Skin of body (tissue), 2 donors: Measurements from ENCODE around the gene GSTA4. TPM values are rescaled to one million over a fixed set of nuclear protein-coding genes. Genes with fewer than 3 reads are reported as not detected.
"Not testable (repeated sequence)": the region's sequence is repeated elsewhere in the genome, so short reads cannot be mapped to it uniquely, and the experiment has no call there.

Experiments
- DNase-seq: peaks from one replicate; lab custom pipeline; 2025; lab: John Stamatoyannopoulos, UW
- total RNA-seq: library from RNA; depleted of rRNA; stranded (reverse); fragments of >200 nt; gene quantifications from one replicate; pipeline ENCODE4 v1.2.3, GENCODE V29; 2014

Gene GSTA4
- total RNA-seq, 1 donor from 2014 or later, result 47.8 TPM

GRCh38 chr6:53014063-53014462, 19.0 kb upstream of the GSTA4 start:
- DNase-seq, result peak; percentile 86

GRCh38 chr6:53011979-53012378, 16.9 kb upstream of the GSTA4 start:
- no peak for DNase-seq

DNA sequence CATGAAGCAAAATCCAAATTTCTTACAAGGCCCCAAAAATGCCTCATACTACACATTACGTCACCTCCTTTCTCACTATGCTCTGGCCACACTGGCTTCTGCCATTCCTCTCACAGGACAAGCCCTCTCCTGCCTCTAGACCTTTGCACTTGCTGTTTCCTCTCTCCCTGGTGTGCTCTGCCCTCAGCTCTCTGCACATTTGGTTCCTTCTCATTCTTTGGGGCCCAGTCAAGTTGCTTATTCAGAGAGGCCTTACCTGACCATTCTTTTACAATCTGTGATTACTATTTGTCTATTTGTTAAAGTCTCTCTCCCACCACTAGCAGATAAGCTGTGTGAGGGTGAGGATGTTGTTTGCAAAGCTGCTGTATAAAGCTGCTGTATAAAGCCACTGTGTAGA, 15.4 kb upstream of the GSTA4 start:
- no peak for DNase-seq

GRCh38 chr6:53009511-53009910, 14.4 kb upstream of the GSTA4 start:
- no peak for DNase-seq

GRCh38 chr6:53009056-53009455, 14.0 kb upstream of the GSTA4 start:
- no peak for DNase-seq

DNA sequence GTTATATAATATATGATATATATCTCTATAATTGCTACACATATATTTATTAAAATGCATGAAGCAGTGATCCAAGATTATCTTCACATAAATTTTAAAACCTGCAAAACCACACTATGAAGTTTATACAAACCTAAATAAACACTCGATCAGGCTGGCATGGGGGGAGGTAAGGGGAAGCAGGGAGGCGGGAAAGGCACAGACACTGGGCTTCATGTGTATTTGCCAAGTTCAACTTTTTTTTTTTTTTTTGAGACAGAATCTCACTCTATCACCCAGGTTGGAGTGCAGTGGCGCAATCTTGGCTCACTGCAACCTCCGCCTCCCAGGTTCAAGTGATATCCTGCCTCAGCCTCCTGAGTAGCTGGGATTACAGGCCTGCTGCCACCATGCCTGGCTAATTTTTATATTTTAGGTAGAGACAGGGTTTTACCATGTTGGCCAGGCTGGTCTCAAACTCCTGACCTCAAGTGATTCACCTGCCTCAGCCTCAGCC, 13.2 kb upstream of the GSTA4 start:
- DNase-seq, result not testable (repeated sequence)

DNA sequence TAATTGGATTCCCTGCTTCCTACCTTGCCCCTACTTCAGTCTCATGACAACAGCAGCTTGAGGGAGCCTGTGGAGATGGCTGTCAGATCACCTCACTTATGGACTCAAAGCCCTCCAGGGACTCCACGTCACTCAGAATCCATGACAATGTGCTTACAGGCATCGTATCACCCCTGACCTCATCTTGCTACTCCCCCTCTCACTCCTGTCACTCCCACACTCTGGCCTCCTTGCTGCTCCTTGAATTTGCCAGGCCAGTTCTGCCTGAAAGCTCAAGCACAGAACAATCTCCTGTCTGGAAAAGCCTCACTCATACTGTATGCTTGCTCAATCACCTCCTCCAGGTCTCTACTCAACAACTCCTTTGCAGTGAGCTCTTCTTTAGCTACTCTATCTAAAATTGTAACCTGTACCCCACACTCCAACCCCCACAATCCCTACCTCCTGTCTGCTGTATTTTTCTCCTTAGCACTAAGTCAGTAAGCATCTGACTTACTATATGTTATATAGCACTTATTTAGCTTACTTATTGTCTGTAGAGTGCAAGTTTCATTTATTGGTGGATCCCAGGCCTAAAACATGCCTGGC, 10.7 kb upstream of the GSTA4 start:
- no peak for DNase-seq

DNA sequence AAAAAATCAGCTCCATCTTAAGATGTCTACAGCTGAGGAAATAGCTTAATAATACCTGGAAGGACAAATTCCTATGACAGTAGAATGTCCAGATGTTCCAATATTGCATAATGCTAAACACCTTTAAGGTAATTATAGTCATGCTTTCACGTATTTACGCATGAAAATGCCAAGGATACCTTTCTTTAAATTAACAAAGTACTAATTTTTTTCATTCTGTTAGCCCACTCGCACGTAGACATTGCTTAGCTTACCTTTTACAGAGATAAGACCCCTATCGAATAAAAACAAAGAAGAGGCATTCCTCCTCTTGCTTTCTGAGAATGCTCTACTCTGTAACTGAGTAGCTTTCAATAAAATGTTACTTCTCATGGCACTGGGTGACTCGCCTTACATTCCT, 4.4 kb upstream of the GSTA4 start:
- DNase-seq, result no peak

DNA sequence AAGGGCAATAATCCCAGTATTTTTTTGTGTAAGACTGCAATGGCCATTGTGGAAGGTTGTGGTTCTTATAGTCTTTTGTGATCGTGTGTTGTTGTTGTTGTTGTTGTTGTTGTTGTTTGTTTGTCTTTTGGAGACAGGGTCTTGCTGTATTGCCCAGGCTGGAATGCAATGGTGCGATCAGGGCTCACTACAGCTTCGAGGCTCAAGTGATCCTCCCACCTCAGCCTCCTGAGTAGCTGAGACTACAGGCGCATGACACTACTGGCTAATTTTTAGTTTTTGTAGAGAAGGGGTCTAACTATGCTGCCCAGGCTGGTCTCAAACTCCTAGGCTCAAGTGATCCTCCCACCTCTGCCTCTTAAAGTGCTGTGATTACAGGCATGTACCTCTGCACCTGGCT, 3.5 kb upstream of the GSTA4 start:
- DNase-seq, result no peak

DNA sequence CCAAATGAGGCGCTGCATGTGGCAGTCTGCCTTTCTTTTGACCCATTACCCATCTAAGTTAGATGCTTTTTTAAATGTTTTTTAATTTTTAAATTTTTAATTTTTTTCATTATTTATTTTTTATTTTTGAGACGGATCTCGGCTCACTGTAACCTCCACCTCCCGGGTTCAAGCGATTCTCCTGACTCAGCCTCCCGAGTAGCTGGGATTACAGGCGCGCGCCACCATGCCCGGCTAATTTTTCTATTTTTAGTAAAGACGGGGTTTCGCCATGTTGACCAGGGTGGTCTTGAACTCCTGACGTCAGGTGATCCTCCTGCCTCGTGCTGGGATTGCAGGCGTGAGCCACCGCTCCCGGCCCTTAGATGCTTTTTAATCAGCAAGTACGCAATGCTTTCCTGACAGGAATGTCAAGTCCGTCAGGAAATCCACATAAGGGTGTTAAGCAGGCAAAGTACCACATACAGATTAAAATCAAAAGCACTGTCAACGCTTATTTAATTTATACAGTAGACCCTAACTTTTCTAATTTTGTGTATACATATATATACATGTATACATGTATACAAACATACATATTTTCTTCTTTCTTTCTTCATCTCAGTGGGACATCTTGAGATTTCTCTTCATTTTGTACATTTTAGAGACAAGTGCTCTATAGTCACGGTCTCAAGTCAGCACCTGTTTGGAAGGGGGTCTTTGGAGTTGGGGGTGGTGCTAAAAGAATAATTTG, 995 bp upstream of the GSTA4 start:
- DNase-seq, result peak; percentile 21

DNA sequence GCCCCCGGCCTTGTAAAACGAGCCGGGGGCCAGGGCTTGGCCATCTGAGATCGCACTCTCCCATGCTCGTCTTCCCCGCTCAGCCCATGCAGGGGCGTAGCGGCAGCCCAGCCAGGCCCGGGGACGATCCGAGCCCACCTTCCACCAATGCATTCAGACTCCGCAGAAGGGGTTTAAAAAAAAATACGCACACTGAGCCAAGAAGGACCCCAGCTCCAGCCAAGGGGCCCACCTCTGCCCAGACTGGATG, 320 bp downstream of the GSTA4 start:
- DNase-seq, result no peak

GRCh38 chr6:52994031-52994838, 849 bp downstream of the GSTA4 start:
- DNase-seq, result peak; percentile 74

DNA sequence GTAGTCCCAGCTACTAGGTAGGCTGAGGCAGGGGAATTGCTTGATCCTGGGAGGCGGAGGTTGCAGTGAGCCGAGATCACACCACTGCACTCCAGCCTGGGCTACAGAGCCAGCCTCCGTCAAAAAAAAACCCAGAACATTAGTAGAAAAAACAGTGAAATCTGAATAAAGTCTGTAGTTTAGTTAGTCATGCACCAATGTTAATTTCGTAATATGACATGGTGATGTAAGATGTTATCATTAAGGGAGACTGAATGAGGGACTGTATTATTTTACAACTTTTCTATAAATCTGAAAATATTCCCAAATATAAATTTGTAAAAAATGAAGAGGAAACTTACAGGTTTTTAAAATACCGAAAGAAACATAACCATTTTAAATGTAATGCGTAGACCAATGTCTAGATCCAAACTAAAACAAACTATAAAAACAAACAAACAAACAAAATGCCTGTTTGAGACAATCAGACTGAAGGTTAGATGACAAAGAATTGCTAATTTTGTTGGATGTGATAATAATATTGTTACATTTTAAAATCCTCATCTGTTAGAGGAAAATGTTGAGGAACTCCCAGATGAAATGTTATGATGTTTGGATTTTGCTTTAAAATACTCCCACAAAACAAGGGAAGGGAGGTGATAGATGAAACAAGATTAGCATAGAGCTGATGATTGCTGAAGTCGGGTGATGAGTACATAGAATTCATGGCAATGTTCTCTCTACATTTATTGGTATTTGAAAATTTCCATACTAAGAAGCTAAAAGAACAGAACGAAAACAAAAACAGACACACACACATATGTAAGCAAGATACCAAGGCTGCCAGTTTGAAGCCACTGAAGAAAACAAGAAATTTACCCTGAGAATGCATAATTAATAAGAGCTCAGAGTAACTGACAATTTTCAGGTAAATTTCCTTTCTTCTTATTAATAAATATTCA, 1.8 kb downstream of the GSTA4 start:
- DNase-seq, result no peak

- DNase-seq, result no peak
Observed at GRCh38 chr6:52990342-52990741, 4.7 kb downstream of the GSTA4 start.

GRCh38 chr6:52985228-52985627, 9.9 kb downstream of the GSTA4 start:
- DNase-seq, result no peak

DNA sequence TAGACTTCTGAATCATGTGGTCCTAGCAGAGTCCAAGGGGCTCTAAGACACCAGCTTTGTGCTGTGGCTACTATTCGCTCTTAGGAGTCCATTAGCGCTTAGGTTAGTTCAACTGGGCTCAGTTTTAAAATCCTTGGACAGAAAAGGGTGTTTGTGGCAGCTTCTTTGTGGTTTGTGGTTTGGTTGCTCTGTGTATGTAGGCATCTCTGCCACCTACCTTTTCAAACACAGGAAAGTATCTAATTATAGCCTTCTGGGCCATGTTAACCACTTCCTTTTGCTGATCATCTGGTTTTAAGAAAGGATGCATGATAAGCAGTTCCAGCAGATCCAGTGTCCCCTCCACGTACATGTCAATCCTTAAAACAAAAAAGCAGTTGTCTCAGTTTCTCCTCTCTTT, 10.8 kb downstream of the GSTA4 start:
- DNase-seq, result no peak

- no peak for DNase-seq
Observed at GRCh38 chr6:52983159-52983848, 11.8 kb downstream of the GSTA4 start.

DNA sequence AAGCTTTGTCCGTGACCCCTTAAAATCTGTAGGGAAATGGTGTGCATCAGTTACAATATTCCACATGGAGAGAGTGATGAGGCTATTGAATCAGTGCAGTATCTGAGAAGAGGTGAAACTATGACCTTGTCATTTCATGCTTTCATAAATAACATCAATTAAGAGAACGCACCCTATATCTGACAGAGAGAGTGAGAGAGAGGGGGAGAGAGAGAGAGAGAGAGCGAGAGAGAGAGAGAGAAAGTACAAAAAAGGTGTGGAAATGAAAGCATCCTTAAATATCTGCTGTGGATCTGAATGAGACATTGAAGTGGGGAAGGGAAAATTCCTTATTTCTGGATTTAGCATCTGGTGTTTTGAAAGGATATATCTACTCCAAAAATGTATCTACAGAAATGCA, 12.4 kb downstream of the GSTA4 start:
- DNase-seq, result no peak

GRCh38 chr6:52981222-52981900, 13.7 kb downstream of the GSTA4 start:
- no peak for DNase-seq

DNA sequence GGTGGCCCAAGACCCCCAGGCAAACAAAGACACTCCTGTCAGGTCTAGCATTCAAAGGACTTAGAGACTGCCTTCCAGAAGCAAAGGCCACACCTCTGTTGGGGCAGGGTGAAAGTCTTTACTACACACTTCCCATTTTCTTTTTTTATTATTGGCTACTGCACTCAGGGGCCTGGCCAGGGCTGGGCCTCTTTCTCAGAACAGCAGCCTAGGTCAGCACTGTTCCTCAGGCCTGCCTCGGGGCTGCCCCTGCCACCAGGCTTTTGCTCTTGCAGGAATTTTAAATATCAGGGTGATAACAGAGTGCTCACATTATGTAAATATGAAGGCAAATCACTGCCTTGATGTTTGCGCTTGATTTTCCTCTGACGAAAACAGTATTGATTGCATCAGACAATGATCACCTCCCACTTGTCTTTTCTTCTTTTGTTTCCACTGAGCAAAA, 18.5 kb downstream of the GSTA4 start:
- no peak for DNase-seq
